HL-60 (cell line): ENCODE measurements around the gene ATP9B.

ENCODE experiments used
- CTCF ChIP-seq: IDR thresholded peaks from one replicate; pipeline ENCODE4 v1.5.1; 2011; ENCODE audit warnings: low read length, control low read depth, inconsistent platforms; ENCODE audit not compliant: insufficient read depth
- GABPA ChIP-seq: IDR thresholded peaks from 2 replicates; pipeline ENCODE4 v1.6.1; 2012; ENCODE audit warnings: low read depth
- POLR2AphosphoS5 ChIP-seq: IDR thresholded peaks from 2 replicates; pipeline ENCODE4 v1.6.1; 2012; ENCODE audit warnings: low read depth
- SPI1 ChIP-seq: IDR thresholded peaks from 2 replicates; pipeline ENCODE4 v1.6.1; 2012; ENCODE audit warnings: low read depth, mild to moderate bottlenecking, borderline replicate concordance
- TF ChIP-seq, protein P1 (sequence below): IDR thresholded peaks from 2 replicates; pipeline ENCODE4 v1.6.1; 2012; ENCODE audit warnings: low read depth; ENCODE audit not compliant: insufficient replicate concordance

DNA sequence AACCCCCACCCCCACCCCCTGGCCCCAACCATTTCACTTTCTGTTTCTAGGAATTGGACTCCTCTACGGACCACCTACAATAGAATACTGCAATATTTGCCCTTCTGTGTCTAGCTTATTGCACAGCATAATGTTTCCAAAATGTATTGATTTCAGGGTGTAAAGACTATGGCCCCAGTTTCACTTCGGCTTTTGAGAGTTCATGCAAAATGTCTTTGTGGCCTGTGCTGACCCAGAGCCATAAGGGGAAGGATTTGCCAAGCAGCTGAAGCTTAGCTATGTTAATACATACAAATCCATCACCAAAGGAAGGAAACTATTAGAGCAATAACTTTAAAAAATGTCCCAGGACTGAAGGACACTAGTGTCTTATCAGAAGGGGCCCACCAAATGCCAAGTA is 11.2 kb upstream of the ATP9B start:
- TF ChIP-seq CTCF (no peak), POLR2AphosphoS5 (no peak), GABPA (no peak), SPI1 (no peak)
- TF ChIP-seq, protein P1, sequence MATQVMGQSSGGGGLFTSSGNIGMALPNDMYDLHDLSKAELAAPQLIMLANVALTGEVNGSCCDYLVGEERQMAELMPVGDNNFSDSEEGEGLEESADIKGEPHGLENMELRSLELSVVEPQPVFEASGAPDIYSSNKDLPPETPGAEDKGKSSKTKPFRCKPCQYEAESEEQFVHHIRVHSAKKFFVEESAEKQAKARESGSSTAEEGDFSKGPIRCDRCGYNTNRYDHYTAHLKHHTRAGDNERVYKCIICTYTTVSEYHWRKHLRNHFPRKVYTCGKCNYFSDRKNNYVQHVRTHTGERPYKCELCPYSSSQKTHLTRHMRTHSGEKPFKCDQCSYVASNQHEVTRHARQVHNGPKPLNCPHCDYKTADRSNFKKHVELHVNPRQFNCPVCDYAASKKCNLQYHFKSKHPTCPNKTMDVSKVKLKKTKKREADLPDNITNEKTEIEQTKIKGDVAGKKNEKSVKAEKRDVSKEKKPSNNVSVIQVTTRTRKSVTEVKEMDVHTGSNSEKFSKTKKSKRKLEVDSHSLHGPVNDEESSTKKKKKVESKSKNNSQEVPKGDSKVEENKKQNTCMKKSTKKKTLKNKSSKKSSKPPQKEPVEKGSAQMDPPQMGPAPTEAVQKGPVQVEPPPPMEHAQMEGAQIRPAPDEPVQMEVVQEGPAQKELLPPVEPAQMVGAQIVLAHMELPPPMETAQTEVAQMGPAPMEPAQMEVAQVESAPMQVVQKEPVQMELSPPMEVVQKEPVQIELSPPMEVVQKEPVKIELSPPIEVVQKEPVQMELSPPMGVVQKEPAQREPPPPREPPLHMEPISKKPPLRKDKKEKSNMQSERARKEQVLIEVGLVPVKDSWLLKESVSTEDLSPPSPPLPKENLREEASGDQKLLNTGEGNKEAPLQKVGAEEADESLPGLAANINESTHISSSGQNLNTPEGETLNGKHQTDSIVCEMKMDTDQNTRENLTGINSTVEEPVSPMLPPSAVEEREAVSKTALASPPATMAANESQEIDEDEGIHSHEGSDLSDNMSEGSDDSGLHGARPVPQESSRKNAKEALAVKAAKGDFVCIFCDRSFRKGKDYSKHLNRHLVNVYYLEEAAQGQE = no peak
